Muscle layer of colon (tissue), 2 donors: ENCODE measurements around the gene CAMK2D.
"Not testable (repeated sequence)": the region's sequence is repeated elsewhere in the genome, so short reads cannot be mapped to it uniquely, and the experiment has no call there.

Source experiments
- H3K27ac ChIP-seq: one replicate; pipeline ENCODE4 v1.7.0; 2013; ENCODE audit warnings: low read depth, mild to moderate bottlenecking, low read length, moderate library complexity
- H3K27me3 ChIP-seq, 2 donors: one replicate each; pipeline ENCODE4 v1.7.0; 2013; ENCODE audit warnings: low read length in 2 of 2, mild to moderate bottlenecking in 2 of 2; ENCODE audit not compliant: insufficient read depth in 2 of 2, control insufficient read depth in 1 of 2
- H3K36me3 ChIP-seq: one replicate; pipeline ENCODE4 v1.7.0; 2013; ENCODE audit warnings: mild to moderate bottlenecking, low read length; ENCODE audit not compliant: insufficient read depth
- H3K4me1 ChIP-seq: one replicate; pipeline ENCODE4 v1.7.0; 2013; ENCODE audit warnings: mild to moderate bottlenecking, low read length; ENCODE audit not compliant: insufficient read depth
- H3K4me3 ChIP-seq, 2 donors: one replicate each; pipeline ENCODE4 v1.7.0; 2013; ENCODE audit warnings: low read length in 2 of 2, low read depth in 1 of 2, mild to moderate bottlenecking in 1 of 2, moderate library complexity in 1 of 2
- H3K9ac ChIP-seq: one replicate; pipeline ENCODE4 v1.7.0; 2013; ENCODE audit warnings: low read length
- H3K9me3 ChIP-seq: one replicate; pipeline ENCODE4 v1.7.0; 2013; ENCODE audit warnings: mild to moderate bottlenecking, low read length
- donor health status: abdominal sarcoma.
- donor health status: Adenocarcinoma of cecum.

CAMK2D gene

GRCh38 chr4:113725963-113726362, 35.6 kb downstream of the CAMK2D start:
- no peak overlapping the region for H3K9ac ChIP-seq
- no peaks in the 10 kb centered on the region for H3K36me3 ChIP-seq
- H3K9me3 ChIP-seq, result no peaks in the 10 kb centered on the region
- H3K4me1 ChIP-seq, result no peaks in the 10 kb centered on the region
- no peak overlapping the region for H3K4me3 ChIP-seq
- H3K27me3 ChIP-seq, result no peaks in the 10 kb centered on the region
- no peak overlapping the region for H3K27ac ChIP-seq

GRCh38 chr4:113718252-113718651, 43.3 kb downstream of the CAMK2D start:
- Histone ChIP-seq H3K36me3 (no peaks in the 10 kb centered on the region), H3K4me1 (no peaks in the 10 kb centered on the region), H3K4me3 (no peak overlapping the region), H3K9ac (no peak overlapping the region), H3K9me3 (no peaks in the 10 kb centered on the region), H3K27ac (no peak overlapping the region), H3K27me3 (no peaks in the 10 kb centered on the region)

GRCh38 chr4:113711883-113712662, 49.5 kb downstream of the CAMK2D start:
- peaks cover 22% of the 10 kb centered on the region for H3K4me1 ChIP-seq
- H3K9ac ChIP-seq, result no peak overlapping the region
- no peaks in the 10 kb centered on the region for H3K36me3 ChIP-seq

GRCh38 chr4:113708250-113708649, 53.3 kb downstream of the CAMK2D start:
- H3K4me3 ChIP-seq, result no peak overlapping the region
- H3K36me3 ChIP-seq, result no peaks in the 10 kb centered on the region
- H3K27me3 ChIP-seq, result no peaks in the 10 kb centered on the region
- H3K9ac ChIP-seq, result no peak overlapping the region
- H3K27ac ChIP-seq, result no peak overlapping the region
- peaks cover 25% of the 10 kb centered on the region for H3K4me1 ChIP-seq
- no peaks in the 10 kb centered on the region for H3K9me3 ChIP-seq

More at GRCh38 chr4:113711883-113712662, 49.5 kb downstream of the CAMK2D start:
- H3K4me3 ChIP-seq, result no peak overlapping the region
- no peak overlapping the region for H3K27ac ChIP-seq
- H3K9me3 ChIP-seq, result no peaks in the 10 kb centered on the region
- H3K27me3 ChIP-seq, result no peaks in the 10 kb centered on the region

GRCh38 chr4:113707048-113707447, 54.5 kb downstream of the CAMK2D start:
- Histone ChIP-seq H3K27me3 (no peaks in the 10 kb centered on the region), H3K36me3 (no peaks in the 10 kb centered on the region), H3K9me3 (no peaks in the 10 kb centered on the region), H3K4me3 (no peak overlapping the region), H3K27ac (no peak overlapping the region), H3K4me1 (peaks cover 25% of the 10 kb centered on the region), H3K9ac (no peak overlapping the region)

GRCh38 chr4:113705097-113705496, 56.4 kb downstream of the CAMK2D start:
- not testable (repeated sequence) for H3K27me3 ChIP-seq, H3K9ac ChIP-seq

GRCh38 chr4:113702596-113702995, 58.9 kb downstream of the CAMK2D start:
- not testable (repeated sequence) for H3K36me3 ChIP-seq, H3K9me3 ChIP-seq, H3K9ac ChIP-seq, H3K27me3 ChIP-seq, H3K27ac ChIP-seq, H3K4me3 ChIP-seq
- H3K4me1 ChIP-seq, result peaks cover 16% of the 10 kb centered on the region

More at GRCh38 chr4:113705097-113705496, 56.4 kb downstream of the CAMK2D start:
- not testable (repeated sequence) for H3K9me3 ChIP-seq, H3K36me3 ChIP-seq, H3K27ac ChIP-seq, H3K4me3 ChIP-seq
- peaks cover 29% of the 10 kb centered on the region for H3K4me1 ChIP-seq

- Histone ChIP-seq H3K27me3 (no peaks in the 10 kb centered on the region), H3K4me3 (no peak overlapping the region), H3K4me1 (peaks cover 8% of the 10 kb centered on the region), H3K36me3 (no peaks in the 10 kb centered on the region), H3K9ac (no peak overlapping the region), H3K9me3 (no peaks in the 10 kb centered on the region), H3K27ac (no peak overlapping the region)
Measured at GRCh38 chr4:113701169-113701568, 60.4 kb downstream of the CAMK2D start.

- Histone ChIP-seq H3K4me1 (peaks cover 8% of the 10 kb centered on the region), H3K27ac (no peak overlapping the region), H3K36me3 (no peaks in the 10 kb centered on the region), H3K9me3 (no peaks in the 10 kb centered on the region), H3K27me3 (no peaks in the 10 kb centered on the region), H3K9ac (no peak overlapping the region), H3K4me3 (no peak overlapping the region)
Measured at GRCh38 chr4:113700602-113701150, 60.9 kb downstream of the CAMK2D start.

GRCh38 chr4:113699772-113700171, 61.8 kb downstream of the CAMK2D start:
- no peaks in the 10 kb centered on the region for H3K36me3 ChIP-seq
- H3K27me3 ChIP-seq, result no peaks in the 10 kb centered on the region
- no peak overlapping the region for H3K27ac ChIP-seq
- H3K9ac ChIP-seq, result no peak overlapping the region
- H3K9me3 ChIP-seq, result no peaks in the 10 kb centered on the region
- no peak overlapping the region for H3K4me3 ChIP-seq
- peaks cover 8% of the 10 kb centered on the region for H3K4me1 ChIP-seq

GRCh38 chr4:113697429-113697828, 64.1 kb downstream of the CAMK2D start:
- no peak overlapping the region for H3K9ac ChIP-seq
- H3K27ac ChIP-seq, result no peak overlapping the region
- H3K4me1 ChIP-seq, result peaks cover 16% of the 10 kb centered on the region
- no peaks in the 10 kb centered on the region for H3K9me3 ChIP-seq
- no peaks in the 10 kb centered on the region for H3K27me3 ChIP-seq
- H3K36me3 ChIP-seq, result no peaks in the 10 kb centered on the region
- H3K4me3 ChIP-seq, result no peak overlapping the region
